ENCODE results near the gene GAS1. TPM values are rescaled to one million over a fixed set of nuclear protein-coding genes. Genes with fewer than 3 reads are reported as not detected.

The GAS1 gene
- total RNA-seq, 1 experiment from 2014 or later, result not detected

DNA sequence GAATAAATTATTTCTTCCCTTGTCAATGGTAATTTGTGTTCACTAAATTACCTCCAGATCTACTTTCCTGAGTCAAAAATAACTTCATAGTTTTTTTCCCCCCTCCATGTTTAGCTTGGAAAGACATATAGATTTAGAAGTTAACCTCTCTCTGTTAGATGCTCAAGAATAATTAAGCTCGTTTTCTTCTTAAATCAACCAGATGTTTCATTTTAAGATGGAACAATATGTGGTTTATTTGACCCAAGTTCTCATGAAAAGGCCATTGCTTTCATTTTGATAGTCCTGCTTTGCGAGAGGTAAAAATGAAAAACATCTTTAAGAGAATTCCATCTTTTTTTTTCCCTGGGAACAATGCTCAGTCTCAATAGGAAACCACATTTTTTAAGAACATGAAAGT is 27.7 kb upstream of the GAS1 start:
- Histone ChIP-seq H3K9me3 (ENCODE audit: low read length) (no peaks in the 10 kb centered on the region), H3K36me3 (ENCODE audit: low read depth, low read length) (no peaks in the 10 kb centered on the region), H2AFZ (ENCODE audit: low read length) (no peak overlapping the region), H3K4me2 (ENCODE audit: low read length) (no peak overlapping the region), H3K9ac (ENCODE audit: low read length) (no peak overlapping the region), H3K27ac (ENCODE audit: low read length) (no peak overlapping the region), H3F3A (ENCODE audit: low read length, unreplicated experiment) (no peaks in the 10 kb centered on the region), H3K4me1 (ENCODE audit: insufficient read depth, low read length) (no peaks in the 10 kb centered on the region), H3K27me3 (ENCODE audit: low read length) (0 out of 2 replicates have a peak, but pooled peaks cover 4% of the 10 kb centered on the region), H3K9me2 (replicated peaks; ENCODE audit: low read length) (no peaks in the 10 kb centered on the region), H3K79me2 (ENCODE audit: low read length) (no peaks in the 10 kb centered on the region), H4K20me1 (ENCODE audit: low read length) (no peaks in the 10 kb centered on the region), H3K4me3 (ENCODE audit: low read length) (no peak overlapping the region)
- intact Hi-C loops (cut with micrococcal nuclease), result no loop called here
- POLR2A ChIA-PET (ENCODE audit: unreplicated experiment), result no interaction called here
- TF ChIP-seq, protein P1, sequence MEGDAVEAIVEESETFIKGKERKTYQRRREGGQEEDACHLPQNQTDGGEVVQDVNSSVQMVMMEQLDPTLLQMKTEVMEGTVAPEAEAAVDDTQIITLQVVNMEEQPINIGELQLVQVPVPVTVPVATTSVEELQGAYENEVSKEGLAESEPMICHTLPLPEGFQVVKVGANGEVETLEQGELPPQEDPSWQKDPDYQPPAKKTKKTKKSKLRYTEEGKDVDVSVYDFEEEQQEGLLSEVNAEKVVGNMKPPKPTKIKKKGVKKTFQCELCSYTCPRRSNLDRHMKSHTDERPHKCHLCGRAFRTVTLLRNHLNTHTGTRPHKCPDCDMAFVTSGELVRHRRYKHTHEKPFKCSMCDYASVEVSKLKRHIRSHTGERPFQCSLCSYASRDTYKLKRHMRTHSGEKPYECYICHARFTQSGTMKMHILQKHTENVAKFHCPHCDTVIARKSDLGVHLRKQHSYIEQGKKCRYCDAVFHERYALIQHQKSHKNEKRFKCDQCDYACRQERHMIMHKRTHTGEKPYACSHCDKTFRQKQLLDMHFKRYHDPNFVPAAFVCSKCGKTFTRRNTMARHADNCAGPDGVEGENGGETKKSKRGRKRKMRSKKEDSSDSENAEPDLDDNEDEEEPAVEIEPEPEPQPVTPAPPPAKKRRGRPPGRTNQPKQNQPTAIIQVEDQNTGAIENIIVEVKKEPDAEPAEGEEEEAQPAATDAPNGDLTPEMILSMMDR (conservative IDR thresholded peaks at IDR 0.05; ENCODE audit: low read depth, low read length), result no peak
- no peak for TF ChIP-seq EZH2phosphoT487 (IDR thresholded peaks at IDR 0.05; ENCODE audit: borderline replicate concordance, low read length)
- TF ChIP-seq EZH2 (IDR thresholded peaks at IDR 0.05; ENCODE audit: low read length, unreplicated experiment), result no peak
- no peak for ATAC-seq
- CTCF ChIA-PET, result no interaction called here
- no TSS peak for BruUV-seq (replicated peaks)
- no peak for DNase-seq

DNA sequence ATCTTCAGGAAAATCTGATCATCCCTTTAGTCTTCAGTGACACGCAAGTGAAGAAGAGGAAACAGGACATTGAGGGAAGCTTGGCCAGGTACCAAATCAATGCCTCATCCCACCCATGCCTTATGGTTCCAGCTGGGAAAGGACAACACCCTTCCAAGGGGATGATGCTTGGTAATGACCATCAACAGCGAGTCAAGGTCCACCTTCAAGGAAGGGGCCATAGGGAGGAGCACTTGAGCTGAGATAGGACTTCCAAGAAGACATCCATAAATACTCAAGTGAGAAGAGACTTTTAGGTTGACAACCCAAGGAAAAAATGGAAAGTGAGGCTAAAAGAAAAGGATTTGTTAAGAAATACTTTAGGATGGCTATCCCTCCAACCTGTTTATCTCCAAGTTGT is 27.1 kb upstream of the GAS1 start:
- H4K20me1 ChIP-seq (ENCODE audit: low read length), result no peaks in the 10 kb centered on the region
- no peak overlapping the region for H3K4me3 ChIP-seq (ENCODE audit: low read length)
- no peaks in the 10 kb centered on the region for H3K79me2 ChIP-seq (ENCODE audit: low read length)
- BruUV-seq (replicated peaks), result no TSS peak
- 0 out of 2 replicates have a peak, but pooled peaks cover 4% of the 10 kb centered on the region for H3K27me3 ChIP-seq (ENCODE audit: low read length)
- CTCF ChIA-PET, result no interaction called here
- H3K9me2 ChIP-seq (replicated peaks; ENCODE audit: low read length), result no peaks in the 10 kb centered on the region
- H2AFZ ChIP-seq (ENCODE audit: low read length), result no peak overlapping the region
- ATAC-seq (no peak), DNase-seq (no peak)
- no peak overlapping the region for H3K4me2 ChIP-seq (ENCODE audit: low read length)
- H3K9me3 ChIP-seq (ENCODE audit: low read length), result no peaks in the 10 kb centered on the region
- POLR2A ChIA-PET (ENCODE audit: unreplicated experiment), result no interaction called here
- no peaks in the 10 kb centered on the region for H3K4me1 ChIP-seq (ENCODE audit: insufficient read depth, low read length)
- no peaks in the 10 kb centered on the region for H3F3A ChIP-seq (ENCODE audit: low read length, unreplicated experiment)
- H3K27ac ChIP-seq (ENCODE audit: low read length), result no peak overlapping the region
- H3K36me3 ChIP-seq (ENCODE audit: low read depth, low read length), result no peaks in the 10 kb centered on the region
- H3K9ac ChIP-seq (ENCODE audit: low read length), result no peak overlapping the region
- intact Hi-C loops (cut with micrococcal nuclease), result no loop called here
- TF ChIP-seq, protein P1 (conservative IDR thresholded peaks at IDR 0.05; ENCODE audit: low read depth, low read length), result no peak
- no peak for TF ChIP-seq EZH2phosphoT487 (IDR thresholded peaks at IDR 0.05; ENCODE audit: borderline replicate concordance, low read length)
- TF ChIP-seq EZH2 (IDR thresholded peaks at IDR 0.05; ENCODE audit: low read length, unreplicated experiment), result no peak

DNA sequence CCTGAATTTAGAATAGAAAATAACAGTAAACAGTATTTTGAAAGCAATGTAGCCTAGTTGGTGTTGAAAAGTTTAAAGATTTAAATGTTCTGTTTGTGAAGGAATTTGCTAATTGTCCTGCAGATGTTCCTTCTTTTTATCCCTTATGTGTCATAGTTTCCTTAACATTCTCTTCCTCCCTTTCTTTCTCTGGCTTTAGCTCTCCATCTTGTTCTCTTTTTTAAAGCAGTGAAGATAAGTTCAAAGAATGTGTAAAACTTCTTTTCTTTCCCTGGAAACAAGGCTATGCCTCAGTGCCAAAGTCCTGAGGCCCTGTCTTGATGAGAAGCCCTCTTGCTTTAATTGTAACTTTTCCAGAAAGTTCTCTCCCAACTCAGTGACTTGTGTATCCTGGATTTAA is 24.4 kb upstream of the GAS1 start:
- BruUV-seq (replicated peaks), result no TSS peak
- Histone ChIP-seq H3K4me3 (ENCODE audit: low read length) (no peak overlapping the region), H4K20me1 (ENCODE audit: low read length) (no peaks in the 10 kb centered on the region), H3K9me3 (ENCODE audit: low read length) (no peaks in the 10 kb centered on the region), H3K9ac (ENCODE audit: low read length) (no peak overlapping the region), H2AFZ (ENCODE audit: low read length) (no peak overlapping the region), H3K36me3 (ENCODE audit: low read depth, low read length) (no peaks in the 10 kb centered on the region), H3F3A (ENCODE audit: low read length, unreplicated experiment) (no peaks in the 10 kb centered on the region), H3K27ac (ENCODE audit: low read length) (no peak overlapping the region), H3K27me3 (ENCODE audit: low read length) (0 out of 2 replicates have a peak, but pooled peaks cover 4% of the 10 kb centered on the region), H3K9me2 (replicated peaks; ENCODE audit: low read length) (no peaks in the 10 kb centered on the region), H3K79me2 (ENCODE audit: low read length) (no peaks in the 10 kb centered on the region), H3K4me1 (ENCODE audit: insufficient read depth, low read length) (no peaks in the 10 kb centered on the region), H3K4me2 (ENCODE audit: low read length) (no peak overlapping the region)
- DNase-seq (no peak), ATAC-seq (no peak)
- no peak for TF ChIP-seq EZH2 (IDR thresholded peaks at IDR 0.05; ENCODE audit: low read length, unreplicated experiment)
- TF ChIP-seq EZH2phosphoT487 (IDR thresholded peaks at IDR 0.05; ENCODE audit: borderline replicate concordance, low read length), result no peak
- TF ChIP-seq, protein P1 (conservative IDR thresholded peaks at IDR 0.05; ENCODE audit: low read depth, low read length), result no peak
- CTCF ChIA-PET, result no interaction called here
- intact Hi-C loops (cut with micrococcal nuclease), result no loop called here
- POLR2A ChIA-PET (ENCODE audit: unreplicated experiment), result no interaction called here

Data from PC-3 (cell line).